ENCODE data around the gene ALK.

Gene ALK

DNA sequence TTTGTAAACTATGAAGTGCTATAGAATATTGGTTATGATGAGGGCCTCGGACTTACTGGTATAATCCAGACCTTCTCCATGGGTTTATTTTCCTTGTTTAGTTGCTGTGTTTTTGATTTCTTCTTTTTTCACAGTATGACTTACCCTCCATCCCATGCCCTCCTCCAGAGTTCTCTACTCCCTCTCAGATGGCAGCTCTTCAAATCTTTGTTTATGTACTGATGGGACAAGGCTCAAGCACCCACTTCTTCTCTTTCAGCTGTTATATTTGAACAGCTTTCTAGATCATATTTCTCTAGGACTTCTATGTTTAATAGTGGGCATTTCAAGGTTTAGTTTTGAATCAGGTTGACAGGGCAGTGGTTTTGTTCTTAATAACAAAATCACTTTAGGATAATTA, 762.3 kb downstream of the ALK start:
- ATAC-seq, result no peak
- no peak for DNase-seq
- H3K27ac Mint-ChIP-seq, result no peak overlapping the region
- H3K4me1 Mint-ChIP-seq, result no peaks in the 10 kb centered on the region
- H3K27me3 Mint-ChIP-seq, result no peaks in the 10 kb centered on the region
- no peaks in the 10 kb centered on the region for H3K9me3 Mint-ChIP-seq
- no peak overlapping the region for H3K4me3 Mint-ChIP-seq
- H3K36me3 Mint-ChIP-seq (ENCODE audit: low read depth), result peaks cover 16% of the 10 kb centered on the region

DNA sequence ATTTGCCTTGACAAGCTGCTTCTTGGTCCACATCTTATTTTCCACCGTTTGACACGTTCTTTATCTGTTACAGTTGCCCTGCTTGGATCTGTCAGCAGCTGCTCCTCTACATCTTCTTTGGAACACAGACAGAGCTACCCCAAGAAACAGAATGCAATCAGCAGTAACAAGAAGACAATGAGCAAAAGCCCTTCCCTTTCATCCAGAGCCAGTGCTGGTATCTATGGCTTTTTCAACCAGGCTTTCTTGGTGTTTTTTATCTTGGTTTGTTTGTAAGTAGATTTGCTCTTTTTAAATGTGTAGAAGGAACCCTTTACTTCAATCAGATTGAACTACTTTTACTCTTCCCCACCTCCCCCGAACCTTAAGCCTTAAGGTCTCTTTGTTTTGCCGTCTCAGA, 764.3 kb downstream of the ALK start:
- Mint-ChIP-seq H3K4me3 (no peak overlapping the region), H3K4me1 (no peaks in the 10 kb centered on the region)

DNA sequence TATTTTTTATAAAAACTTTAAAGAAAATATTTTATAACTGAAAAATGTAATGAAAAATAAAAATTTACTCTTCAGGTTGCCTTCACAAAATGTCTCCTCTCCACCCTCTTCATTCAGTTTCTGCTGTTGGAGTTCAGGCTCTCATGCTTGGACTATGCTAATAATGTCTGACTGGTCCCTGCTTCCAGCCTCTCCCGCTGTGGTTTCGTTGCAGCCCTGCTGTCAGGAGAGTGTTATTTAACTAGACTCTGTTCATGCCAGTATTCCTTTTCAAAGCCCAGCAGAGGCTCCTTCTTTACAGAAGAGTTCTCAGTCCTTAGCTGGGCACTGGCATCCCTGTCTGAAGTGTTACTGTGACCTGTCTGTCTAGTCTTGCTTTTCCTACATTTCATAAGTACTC, 765.8 kb downstream of the ALK start:
- Mint-ChIP-seq H3K4me3 (no peak overlapping the region), H3K27ac (no peak overlapping the region), H3K36me3 (ENCODE audit: low read depth) (peaks cover 26% of the 10 kb centered on the region), H3K27me3 (no peaks in the 10 kb centered on the region), H3K9me3 (no peaks in the 10 kb centered on the region), H3K4me1 (no peaks in the 10 kb centered on the region)
- DNase-seq (no peak), ATAC-seq (no peak)

More for the DNA sequence above, 764.3 kb downstream of the ALK start:
- Mint-ChIP-seq H3K36me3 (ENCODE audit: low read depth) (peaks cover 26% of the 10 kb centered on the region), H3K27me3 (no peaks in the 10 kb centered on the region), H3K9me3 (no peaks in the 10 kb centered on the region), H3K27ac (no peak overlapping the region)
- no peak for ATAC-seq
- no peak for DNase-seq

DNA sequence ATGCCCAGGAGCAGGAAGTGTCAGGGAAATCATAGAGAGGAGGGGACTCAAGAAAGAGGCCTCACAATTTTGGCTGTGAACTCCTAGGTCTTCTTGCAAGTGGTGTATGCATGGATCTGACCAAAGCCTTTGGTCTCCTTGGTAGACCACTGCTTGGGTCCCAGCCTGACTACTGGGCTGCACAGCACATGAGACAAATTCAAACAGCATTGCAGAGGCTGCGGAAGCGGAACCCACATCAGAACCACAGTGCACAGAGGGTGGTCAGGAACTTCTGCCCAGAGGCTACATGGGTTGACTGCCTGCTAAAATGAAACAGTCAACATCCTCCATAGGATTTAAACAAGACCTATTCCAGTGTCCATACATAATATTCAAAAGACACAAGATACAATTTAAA, 766.8 kb downstream of the ALK start:
- Mint-ChIP-seq H3K4me3 (no peak overlapping the region), H3K27me3 (no peaks in the 10 kb centered on the region), H3K9me3 (no peaks in the 10 kb centered on the region), H3K27ac (no peak overlapping the region), H3K4me1 (no peaks in the 10 kb centered on the region), H3K36me3 (ENCODE audit: low read depth) (peaks cover 24% of the 10 kb centered on the region)
- ATAC-seq, result no peak
- no peak for DNase-seq

DNA sequence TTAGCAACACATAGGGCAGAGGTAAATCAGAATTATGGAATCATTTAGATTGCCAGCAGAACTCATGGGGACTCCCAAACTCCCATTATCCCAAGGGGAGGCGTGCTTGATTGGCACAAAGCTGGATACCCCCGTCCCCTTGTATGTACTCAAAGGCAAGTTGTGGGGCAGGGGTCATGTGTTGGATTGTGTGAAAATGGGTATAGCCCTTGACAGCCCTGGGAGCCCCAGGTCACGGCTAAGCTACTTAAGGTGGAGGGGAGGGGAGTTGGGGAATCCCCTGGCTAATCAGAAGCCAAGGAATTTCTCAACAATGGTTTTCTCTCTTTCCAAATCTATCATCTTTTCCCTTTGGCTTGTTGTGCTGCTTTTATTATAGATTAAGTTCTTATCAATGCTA, 773.4 kb downstream of the ALK start:
- no peaks in the 10 kb centered on the region for H3K4me1 Mint-ChIP-seq
- H3K36me3 Mint-ChIP-seq (ENCODE audit: low read depth), result peaks cover 21% of the 10 kb centered on the region
- DNase-seq (no peak), ATAC-seq (no peak)
- H3K4me3 Mint-ChIP-seq, result no peak overlapping the region
- no peaks in the 10 kb centered on the region for H3K27me3 Mint-ChIP-seq
- no peak overlapping the region for H3K27ac Mint-ChIP-seq
- H3K9me3 Mint-ChIP-seq, result no peaks in the 10 kb centered on the region

DNA sequence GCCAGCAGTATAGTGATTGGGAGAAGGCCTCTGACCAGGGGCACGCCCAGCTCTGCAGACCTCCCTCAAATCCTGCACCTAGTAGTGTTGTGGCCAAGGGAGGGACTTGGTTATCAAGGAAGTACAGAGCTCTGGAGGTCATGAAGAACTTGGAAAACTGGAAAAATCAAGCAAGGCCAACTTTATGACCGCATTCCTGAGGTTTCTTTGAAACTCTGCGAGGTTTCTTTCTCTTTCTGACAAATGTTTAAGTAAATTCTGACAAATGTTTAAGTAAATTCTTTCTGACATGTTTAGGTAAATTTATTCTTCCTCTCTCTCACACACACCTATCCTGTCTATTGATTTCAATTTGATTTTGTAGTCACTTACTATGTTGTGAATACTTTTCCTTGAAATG, 775.2 kb downstream of the ALK start:
- peaks cover 17% of the 10 kb centered on the region for H3K36me3 Mint-ChIP-seq (ENCODE audit: low read depth)
- DNase-seq (no peak), ATAC-seq (no peak)
- H3K27me3 Mint-ChIP-seq, result no peaks in the 10 kb centered on the region
- no peaks in the 10 kb centered on the region for H3K4me1 Mint-ChIP-seq
- H3K27ac Mint-ChIP-seq, result no peak overlapping the region
- no peaks in the 10 kb centered on the region for H3K9me3 Mint-ChIP-seq
- no peak overlapping the region for H3K4me3 Mint-ChIP-seq

DNA sequence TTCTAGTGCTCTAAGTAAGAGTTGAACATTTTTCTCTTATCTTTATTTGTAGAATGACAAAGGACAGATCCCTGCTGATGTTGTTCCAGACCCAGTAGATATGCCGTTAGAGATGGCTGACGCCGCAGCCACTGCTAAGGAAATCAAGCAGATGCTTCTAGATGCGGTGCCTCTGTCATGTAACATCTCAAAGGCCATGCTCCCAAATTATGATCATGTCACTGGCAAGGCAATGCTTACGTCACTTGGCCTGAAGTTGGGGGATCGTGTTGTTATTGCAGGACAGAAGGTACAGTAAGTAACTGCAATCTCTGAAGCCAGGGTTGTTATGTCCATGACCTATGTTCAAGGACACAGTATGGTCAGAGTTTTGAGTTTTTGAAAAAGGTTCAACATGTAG, 777.7 kb downstream of the ALK start:
- Mint-ChIP-seq H3K9me3 (peaks cover 6% of the 10 kb centered on the region), H3K27ac (no peak overlapping the region), H3K4me3 (no peak overlapping the region), H3K27me3 (no peaks in the 10 kb centered on the region), H3K36me3 (ENCODE audit: low read depth) (peaks cover 36% of the 10 kb centered on the region), H3K4me1 (peaks cover 9% of the 10 kb centered on the region)
- ATAC-seq (no peak), DNase-seq (no peak)
